ENCODE data around the gene C2orf42. TPM values are rescaled to one million over a fixed set of nuclear protein-coding genes. Genes with fewer than 3 reads are reported as not detected.

C2orf42 gene
- total and polyA plus RNA-seq, 10 of the 15 experiments (the other 5 are each of a cell fraction or from before 2014, with no cell fraction given) = 5.5 to 19.8 (median 11.5) TPM

DNA sequence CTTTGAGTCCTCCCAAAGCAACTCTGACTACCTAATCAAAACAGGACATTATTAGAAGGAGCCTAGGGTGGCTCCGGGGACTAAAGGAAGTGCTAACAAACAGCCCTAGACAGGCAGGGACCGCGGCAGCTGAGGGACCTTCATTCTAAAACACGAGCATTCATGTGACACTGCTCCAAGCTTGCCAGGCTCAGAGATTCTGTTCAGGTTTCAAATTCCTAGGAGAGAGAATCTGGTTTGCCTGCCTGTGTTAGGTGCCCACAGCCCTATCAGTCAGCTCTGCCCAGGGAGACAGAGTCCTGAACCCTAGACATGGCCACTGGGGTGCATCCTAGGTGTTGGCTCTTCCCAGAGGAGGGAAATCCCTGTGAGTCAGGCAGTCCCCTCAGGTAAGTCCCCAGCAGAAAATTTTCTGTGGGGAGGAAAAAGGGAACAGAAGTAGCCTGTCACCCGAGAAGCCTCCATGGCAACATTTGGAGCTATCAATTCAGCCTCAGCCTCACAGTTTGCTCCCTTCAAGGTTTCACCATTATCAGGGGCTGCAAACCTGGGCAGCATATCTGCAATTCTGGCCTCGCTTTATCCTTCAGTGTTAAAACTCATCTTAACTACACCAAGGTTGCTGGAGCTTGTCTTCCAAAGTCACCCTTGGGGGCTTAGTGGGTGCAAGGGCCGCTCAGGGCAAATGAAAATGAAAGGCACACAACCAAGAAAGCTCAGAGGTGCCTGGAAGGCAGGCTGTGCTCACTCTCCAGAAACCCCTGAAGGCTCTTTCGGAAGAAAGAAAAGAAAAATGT lies 75.0 kb downstream of the C2orf42 start (continued):
- TF ChIP-seq, protein P1, sequence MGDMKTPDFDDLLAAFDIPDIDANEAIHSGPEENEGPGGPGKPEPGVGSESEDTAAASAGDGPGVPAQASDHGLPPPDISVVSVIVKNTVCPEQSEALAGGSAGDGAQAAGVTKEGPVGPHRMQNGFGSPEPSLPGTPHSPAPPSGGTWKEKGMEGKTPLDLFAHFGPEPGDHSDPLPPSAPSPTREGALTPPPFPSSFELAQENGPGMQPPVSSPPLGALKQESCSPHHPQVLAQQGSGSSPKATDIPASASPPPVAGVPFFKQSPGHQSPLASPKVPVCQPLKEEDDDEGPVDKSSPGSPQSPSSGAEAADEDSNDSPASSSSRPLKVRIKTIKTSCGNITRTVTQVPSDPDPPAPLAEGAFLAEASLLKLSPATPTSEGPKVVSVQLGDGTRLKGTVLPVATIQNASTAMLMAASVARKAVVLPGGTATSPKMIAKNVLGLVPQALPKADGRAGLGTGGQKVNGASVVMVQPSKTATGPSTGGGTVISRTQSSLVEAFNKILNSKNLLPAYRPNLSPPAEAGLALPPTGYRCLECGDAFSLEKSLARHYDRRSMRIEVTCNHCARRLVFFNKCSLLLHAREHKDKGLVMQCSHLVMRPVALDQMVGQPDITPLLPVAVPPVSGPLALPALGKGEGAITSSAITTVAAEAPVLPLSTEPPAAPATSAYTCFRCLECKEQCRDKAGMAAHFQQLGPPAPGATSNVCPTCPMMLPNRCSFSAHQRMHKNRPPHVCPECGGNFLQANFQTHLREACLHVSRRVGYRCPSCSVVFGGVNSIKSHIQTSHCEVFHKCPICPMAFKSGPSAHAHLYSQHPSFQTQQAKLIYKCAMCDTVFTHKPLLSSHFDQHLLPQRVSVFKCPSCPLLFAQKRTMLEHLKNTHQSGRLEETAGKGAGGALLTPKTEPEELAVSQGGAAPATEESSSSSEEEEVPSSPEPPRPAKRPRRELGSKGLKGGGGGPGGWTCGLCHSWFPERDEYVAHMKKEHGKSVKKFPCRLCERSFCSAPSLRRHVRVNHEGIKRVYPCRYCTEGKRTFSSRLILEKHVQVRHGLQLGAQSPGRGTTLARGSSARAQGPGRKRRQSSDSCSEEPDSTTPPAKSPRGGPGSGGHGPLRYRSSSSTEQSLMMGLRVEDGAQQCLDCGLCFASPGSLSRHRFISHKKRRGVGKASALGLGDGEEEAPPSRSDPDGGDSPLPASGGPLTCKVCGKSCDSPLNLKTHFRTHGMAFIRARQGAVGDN (IDR thresholded peaks at IDR 0.05) = peak; percentile 53
- TF ChIP-seq ETV6 (conservative IDR thresholded peaks at IDR 0.05 in 1 of 2, IDR thresholded peaks at IDR 0.05 in 1 of 2; ENCODE audit: borderline replicate concordance in 1 of 2, low read depth in 1 of 2) (0 out of 4 replicates have a peak, but pooled peaks of 1 of the 2 experiments have one; percentile 34), CBX3 (IDR thresholded peaks at IDR 0.05; ENCODE audit: borderline replicate concordance, low read depth) (no peak), JUNB (IDR thresholded peaks at IDR 0.05) (peak; percentile 32; the same call in 1 of the 2 replicates), MTA2 (IDR thresholded peaks at IDR 0.05; ENCODE audit: low read depth) (peak; percentile 46), PKNOX1 (IDR thresholded peaks at IDR 0.05) (peak; percentile 57; the same call in 1 of the 2 replicates), POLR2AphosphoS5 (IDR thresholded peaks at IDR 0.05; ENCODE audit: low read length) (peak; percentile 57), MTA3 (IDR thresholded peaks at IDR 0.05; ENCODE audit: borderline replicate concordance, low read length) (no peak), GABPA (IDR thresholded peaks at IDR 0.05; ENCODE audit: low read depth) (0 out of 2 replicates have a peak, but pooled peaks have one; percentile 31), IKZF1 (conservative IDR thresholded peaks at IDR 0.05) (peak; percentile 91), EED (IDR thresholded peaks at IDR 0.05; ENCODE audit: low read depth) (peak; percentile 82), GATAD2B (conservative IDR thresholded peaks at IDR 0.05; ENCODE audit: low read depth) (0 out of 2 replicates have a peak, but pooled peaks have one; percentile 23), MLLT1 (IDR thresholded peaks at IDR 0.05) (0 out of 2 replicates have a peak, but pooled peaks have one; percentile 22), BHLHE40 (IDR thresholded peaks at IDR 0.05; ENCODE audit: borderline replicate concordance in 1 of 2, low read depth in 2 of 2, low read length in 1 of 2) (peak in 1 of 2 experiments; percentile 8; a peak in 1 of 4 replicates), NR2F1 (conservative IDR thresholded peaks at IDR 0.05) (0 out of 2 replicates have a peak, but pooled peaks have one; percentile 9), LARP7 (IDR thresholded peaks at IDR 0.05) (0 out of 2 replicates have a peak, but pooled peaks have one; percentile 9), TARDBP (IDR thresholded peaks at IDR 0.05; ENCODE audit: borderline replicate concordance) (no peak)
- TF ChIP-seq, protein P2, sequence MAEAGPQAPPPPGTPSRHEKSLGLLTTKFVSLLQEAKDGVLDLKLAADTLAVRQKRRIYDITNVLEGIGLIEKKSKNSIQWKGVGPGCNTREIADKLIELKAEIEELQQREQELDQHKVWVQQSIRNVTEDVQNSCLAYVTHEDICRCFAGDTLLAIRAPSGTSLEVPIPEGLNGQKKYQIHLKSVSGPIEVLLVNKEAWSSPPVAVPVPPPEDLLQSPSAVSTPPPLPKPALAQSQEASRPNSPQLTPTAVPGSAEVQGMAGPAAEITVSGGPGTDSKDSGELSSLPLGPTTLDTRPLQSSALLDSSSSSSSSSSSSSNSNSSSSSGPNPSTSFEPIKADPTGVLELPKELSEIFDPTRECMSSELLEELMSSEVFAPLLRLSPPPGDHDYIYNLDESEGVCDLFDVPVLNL (IDR thresholded peaks at IDR 0.05; ENCODE audit: low read depth, low read length) = no peak
- TF ChIP-seq, protein P3, sequence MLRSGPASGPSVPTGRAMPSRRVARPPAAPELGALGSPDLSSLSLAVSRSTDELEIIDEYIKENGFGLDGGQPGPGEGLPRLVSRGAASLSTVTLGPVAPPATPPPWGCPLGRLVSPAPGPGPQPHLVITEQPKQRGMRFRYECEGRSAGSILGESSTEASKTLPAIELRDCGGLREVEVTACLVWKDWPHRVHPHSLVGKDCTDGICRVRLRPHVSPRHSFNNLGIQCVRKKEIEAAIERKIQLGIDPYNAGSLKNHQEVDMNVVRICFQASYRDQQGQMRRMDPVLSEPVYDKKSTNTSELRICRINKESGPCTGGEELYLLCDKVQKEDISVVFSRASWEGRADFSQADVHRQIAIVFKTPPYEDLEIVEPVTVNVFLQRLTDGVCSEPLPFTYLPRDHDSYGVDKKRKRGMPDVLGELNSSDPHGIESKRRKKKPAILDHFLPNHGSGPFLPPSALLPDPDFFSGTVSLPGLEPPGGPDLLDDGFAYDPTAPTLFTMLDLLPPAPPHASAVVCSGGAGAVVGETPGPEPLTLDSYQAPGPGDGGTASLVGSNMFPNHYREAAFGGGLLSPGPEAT (IDR thresholded peaks at IDR 0.05; ENCODE audit: low read depth) = peak; percentile 95
